Subcutaneous adipose tissue (tissue), 4 donors: ENCODE data around the gene G6PC1. TPM values are rescaled to one million over a fixed set of nuclear protein-coding genes. Genes with fewer than 3 reads are reported as not detected.

Source experiments
- CTCF ChIP-seq: fragments of 450-650 bp; IDR thresholded peaks from one replicate; pipeline ENCODE4 v1.5.1; 2016; ENCODE audit warnings: low read depth, mild to moderate bottlenecking, control low read depth, antibody characterized with exemption, moderate library complexity
- total RNA-seq, 4 donors: library from RNA; depleted of rRNA; stranded (reverse); fragments of >200 nt; gene quantifications; one replicate each; pipeline ENCODE4 v1.1.0, GENCODE V29; 2016

The G6PC1 gene
- total RNA-seq, 4 donors from 2014 or later: not detected

- no peak for TF ChIP-seq CTCF
Observed at GRCh38 chr17:42883802-42884558, 16.6 kb upstream of the G6PC1 start.

GRCh38 chr17:42886283-42887176, 14.1 kb upstream of the G6PC1 start:
- TF ChIP-seq CTCF: no peak

- no peak for TF ChIP-seq CTCF
Observed at GRCh38 chr17:42889809-42890208, 10.8 kb upstream of the G6PC1 start.

GRCh38 chr17:42891539-42892152, 9.0 kb upstream of the G6PC1 start:
- no peak for TF ChIP-seq CTCF

- no peak for TF ChIP-seq CTCF
Observed at GRCh38 chr17:42893359-42893758, 7.2 kb upstream of the G6PC1 start.

GRCh38 chr17:42894283-42895184, 6.1 kb upstream of the G6PC1 start:
- TF ChIP-seq CTCF: no peak
